Right lobe of liver (tissue), 4 donors: ENCODE results near the gene SLC7A6OS.

Source experiments
- CTCF ChIP-seq, 4 donors: fragments of 200-600 bp in 3 of 4; fragments of 450-650 bp in 1 of 4; IDR thresholded peaks; one replicate each; pipeline versions ENCODE4 v1.5.1 to v1.8.0; 2016 to 2022; ENCODE audit warnings: antibody characterized with exemption in 4 of 4, mild to moderate bottlenecking in 2 of 4
- POLR2A ChIP-seq: fragments of 450-650 bp; IDR thresholded peaks from one replicate; pipeline ENCODE4 v1.6.1; 2017; ENCODE audit warnings: antibody characterized with exemption, mild to moderate bottlenecking
- donor health status: DM: no; HTN: no; CAD: no.
- donor health status: DM: no; HTN: no; CAD: no.
- donor health status: DM: no; HTN: yes; CAD: no.

- TF ChIP-seq CTCF (IDR thresholded peaks at IDR 0.05): no peak
- no peak for TF ChIP-seq POLR2A
Measured at GRCh38 chr16:68253721-68254120, 57.0 kb downstream of the SLC7A6OS start.
